ENCODE results near the gene ADGRV1.
"Not testable (repeated sequence)": the region's sequence is repeated elsewhere in the genome, so short reads cannot be mapped to it uniquely, and the experiment has no call there.

Gene ADGRV1

GRCh38 chr5:91058575-91058974 lies 500.0 kb downstream of the ADGRV1 start:
- H3K4me3 ChIP-seq (ENCODE audit: low read depth, low read length) = no peak overlapping the region
- no peak for DNase-seq (ENCODE audit: low read depth)
- TF ChIP-seq CTCF (conservative IDR thresholded peaks at IDR 0.05; ENCODE audit: low read depth, low read length) = no peak

GRCh38 chr5:91059409-91059808 lies 500.8 kb downstream of the ADGRV1 start:
- no peak overlapping the region for H3K4me3 ChIP-seq (ENCODE audit: low read depth, low read length)
- no peak for TF ChIP-seq CTCF (conservative IDR thresholded peaks at IDR 0.05; ENCODE audit: low read depth, low read length)
- no peak for DNase-seq (ENCODE audit: low read depth)

GRCh38 chr5:91061094-91061493 lies 502.5 kb downstream of the ADGRV1 start:
- TF ChIP-seq CTCF (conservative IDR thresholded peaks at IDR 0.05; ENCODE audit: low read depth, low read length) = no peak
- H3K4me3 ChIP-seq (ENCODE audit: low read depth, low read length) = no peak overlapping the region
- no peak for DNase-seq (ENCODE audit: low read depth)

GRCh38 chr5:91061946-91062562 lies 503.5 kb downstream of the ADGRV1 start:
- no peak for DNase-seq (ENCODE audit: low read depth)
- TF ChIP-seq CTCF (conservative IDR thresholded peaks at IDR 0.05; ENCODE audit: low read depth, low read length) = no peak
- H3K4me3 ChIP-seq (ENCODE audit: low read depth, low read length) = no peak overlapping the region

- H3K4me3 ChIP-seq (ENCODE audit: low read depth, low read length); DNase-seq (ENCODE audit: low read depth): not testable (repeated sequence)
Measured at GRCh38 chr5:91063098-91063690, 504.6 kb downstream of the ADGRV1 start.

- TF ChIP-seq CTCF (conservative IDR thresholded peaks at IDR 0.05; ENCODE audit: low read depth, low read length) = no peak
- no peak overlapping the region for H3K4me3 ChIP-seq (ENCODE audit: low read depth, low read length)
- no peak for DNase-seq (ENCODE audit: low read depth)
Measured at GRCh38 chr5:91065496-91065895, 506.9 kb downstream of the ADGRV1 start.

GRCh38 chr5:91069364-91069763 lies 510.8 kb downstream of the ADGRV1 start:
- no peak for DNase-seq (ENCODE audit: low read depth)
- no peak overlapping the region for H3K4me3 ChIP-seq (ENCODE audit: low read depth, low read length)
- TF ChIP-seq CTCF (conservative IDR thresholded peaks at IDR 0.05; ENCODE audit: low read depth, low read length) = no peak

All from choroid plexus epithelial cell (primary cell).